GM12891 (cell line): Measurements from ENCODE around the gene EVX2. TPM values are rescaled to one million over a fixed set of nuclear protein-coding genes. Genes with fewer than 3 reads are reported as not detected.

Source experiments
- DNase-seq: peaks from one replicate; pipeline ENCODE4 v3.0.0; 2011; ENCODE audit warnings: low spot score; ENCODE audit not compliant: insufficient read length
- FAIRE-seq: peaks from 2 replicates; lab custom pipeline; 2011; peaks lifted over from hg19 to GRCh38; lab: Jason Lieb, UNC
- PAX5 ChIP-seq: IDR thresholded peaks from 2 replicates; pipeline ENCODE4 v1.6.1; 2011; ENCODE audit warnings: low read length, moderate library complexity, mild to moderate bottlenecking; ENCODE audit not compliant: insufficient read depth, severe bottlenecking
- POLR2A ChIP-seq: IDR thresholded peaks from 2 replicates; pipeline ENCODE4 v1.6.1; 2011; ENCODE audit warnings: low read depth, low read length, control low read depth
- POLR2AphosphoS5 ChIP-seq: IDR thresholded peaks from 2 replicates; pipeline ENCODE4 v1.6.1; 2011; ENCODE audit warnings: low read depth, low read length, control low read depth
- POU2F2 ChIP-seq: IDR thresholded peaks from 2 replicates; pipeline ENCODE4 v1.6.1; 2011; ENCODE audit warnings: low read depth, mild to moderate bottlenecking, control low read depth, low read length, moderate library complexity
- SPI1 ChIP-seq: IDR thresholded peaks from 2 replicates; pipeline ENCODE4 v1.6.1; 2011; ENCODE audit warnings: low read depth, low read length, control low read depth
- TAF1 ChIP-seq: IDR thresholded peaks from 2 replicates; pipeline ENCODE4 v1.6.1; 2011; ENCODE audit warnings: low read depth, low read length, control low read depth
- polyA plus RNA-seq: library from polyadenylated mRNA; unstranded; fragments of >200 nt; gene quantifications from one replicate; pipeline ENCODE4 v1.2.1, GENCODE V29; 2012; ENCODE audit warnings: low read depth, missing spikeins, inconsistent platforms; ENCODE audit not compliant: missing spikeins

The EVX2 gene
- polyA plus RNA-seq, result not detected

DNA sequence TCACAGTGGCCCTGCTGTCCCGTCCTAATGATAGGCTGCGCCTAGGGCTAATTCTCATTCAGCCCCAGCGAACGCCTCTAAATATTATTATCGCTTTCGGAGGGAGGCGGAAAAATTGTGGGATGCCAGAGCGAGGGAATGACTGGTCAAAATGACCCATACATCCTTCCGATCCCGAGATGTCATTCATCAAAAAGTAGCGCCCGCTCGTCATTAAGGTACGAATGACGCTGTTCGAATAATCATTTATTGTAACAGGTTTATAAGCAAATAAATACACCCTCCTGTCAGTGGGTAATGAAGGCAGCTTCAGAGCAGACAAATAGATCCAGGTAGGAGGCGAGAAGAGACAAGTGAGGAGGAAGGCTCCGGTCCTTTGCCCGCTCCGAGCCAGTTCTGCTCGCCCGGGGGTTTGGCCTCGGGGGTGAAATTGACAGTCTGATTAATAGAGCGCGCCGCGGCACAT lies at the start of gene EVX2:
TSS of gene EVX2 (minus strand) at position 167 of the 466 bp plus-strand sequence. CDS start 186 bp downstream, outside the sequence.
- TF ChIP-seq POLR2AphosphoS5, result no peak
- TF ChIP-seq TAF1, result no peak
- no peak for TF ChIP-seq PAX5
- no peak for TF ChIP-seq SPI1
- no peak for TF ChIP-seq POU2F2
- TF ChIP-seq POLR2A, result no peak
- DNase-seq (no peak), FAIRE-seq (no peak)

- TF ChIP-seq TAF1, result no peak
- TF ChIP-seq POLR2A, result no peak
- TF ChIP-seq PAX5, result no peak
- TF ChIP-seq POLR2AphosphoS5, result no peak
- TF ChIP-seq SPI1, result no peak
- no peak for TF ChIP-seq POU2F2
- FAIRE-seq (no peak), DNase-seq (no peak)
Observed at GRCh38 chr2:176133389-176133788, 49.6 kb upstream of the EVX2 start.

- no peak for DNase-seq
- no peak for FAIRE-seq
- TF ChIP-seq POU2F2 (no peak), PAX5 (no peak), POLR2AphosphoS5 (no peak), SPI1 (no peak), TAF1 (no peak), POLR2A (no peak)
Observed at GRCh38 chr2:176132205-176133171, 48.7 kb upstream of the EVX2 start.

GRCh38 chr2:176131848-176132158 lies 48.0 kb upstream of the EVX2 start:
- no peak for FAIRE-seq
- no peak for TF ChIP-seq POU2F2
- TF ChIP-seq POLR2AphosphoS5, result no peak
- no peak for TF ChIP-seq TAF1
- no peak for TF ChIP-seq PAX5
- TF ChIP-seq SPI1, result no peak
- TF ChIP-seq POLR2A, result no peak

GRCh38 chr2:176130957-176131847 lies 47.4 kb upstream of the EVX2 start:
- no peak for TF ChIP-seq POLR2A
- no peak for TF ChIP-seq PAX5
- TF ChIP-seq TAF1, result no peak
- no peak for TF ChIP-seq SPI1
- no peak for TF ChIP-seq POU2F2
- no peak for TF ChIP-seq POLR2AphosphoS5
- FAIRE-seq (no peak), DNase-seq (no peak)

More at GRCh38 chr2:176131848-176132158, 48.0 kb upstream of the EVX2 start:
- DNase-seq, result no peak

- TF ChIP-seq POU2F2, result no peak
- no peak for TF ChIP-seq POLR2A
- no peak for TF ChIP-seq TAF1
- TF ChIP-seq POLR2AphosphoS5, result no peak
- no peak for TF ChIP-seq SPI1
- no peak for TF ChIP-seq PAX5
- FAIRE-seq (no peak), DNase-seq (no peak)
Observed at GRCh38 chr2:176130147-176130956, 46.6 kb upstream of the EVX2 start.

GRCh38 chr2:176129813-176130146 lies 46.0 kb upstream of the EVX2 start:
- FAIRE-seq (no peak), DNase-seq (no peak)
- TF ChIP-seq POLR2A (no peak), TAF1 (no peak), SPI1 (no peak), POLR2AphosphoS5 (no peak), POU2F2 (no peak), PAX5 (no peak)

DNA sequence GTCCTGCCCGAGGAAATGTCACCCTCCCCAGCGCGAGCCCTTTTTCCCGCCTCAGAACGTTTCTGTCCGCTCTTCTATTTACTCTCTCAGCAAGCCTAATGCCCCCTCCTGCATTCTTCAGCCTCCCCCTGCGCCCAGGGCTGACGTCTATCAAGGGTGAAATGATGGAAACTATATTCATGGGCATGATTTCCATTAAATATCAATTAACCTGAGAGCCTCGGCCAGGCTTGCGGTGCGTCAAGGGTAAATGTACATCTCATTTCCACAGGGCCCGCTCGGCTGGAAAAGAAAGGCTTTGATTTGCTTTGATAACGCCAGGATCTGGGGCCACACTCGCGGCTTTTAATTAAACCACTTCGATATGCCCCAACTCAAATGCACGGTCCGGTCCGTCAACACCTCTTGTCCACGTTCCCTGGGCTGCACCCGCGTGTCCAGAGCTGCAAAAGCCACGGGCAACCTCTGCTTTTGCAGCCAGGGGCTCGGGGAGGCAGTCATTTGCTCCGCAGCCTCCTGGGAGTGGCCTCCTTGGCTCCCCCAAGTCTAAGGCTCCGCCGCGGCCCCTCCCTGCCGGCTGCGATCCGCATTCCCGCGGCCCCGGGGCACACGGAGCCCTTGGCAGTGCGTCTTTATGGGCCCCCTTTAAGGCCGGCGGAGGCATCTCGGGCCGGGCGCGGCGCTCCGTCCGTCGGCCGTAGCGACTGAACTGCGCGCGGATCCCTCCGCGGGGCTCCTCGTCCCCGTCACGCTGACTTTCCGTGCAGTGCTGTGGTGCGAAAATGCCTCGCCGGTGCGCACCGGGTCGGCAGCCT lies 45.4 kb upstream of the EVX2 start, which contains the start of gene HOXD8:
TSS of gene HOXD8 (plus strand) at position 724 of the 815 bp plus-strand sequence. CDS start 662 bp downstream, outside the sequence.
- DNase-seq, result no peak
- FAIRE-seq, result no peak
- TF ChIP-seq POLR2AphosphoS5, result no peak
- TF ChIP-seq SPI1, result no peak
- TF ChIP-seq PAX5, result no peak
- no peak for TF ChIP-seq POU2F2
- TF ChIP-seq TAF1, result no peak
- TF ChIP-seq POLR2A, result no peak
